ENCODE results near the gene REG3G. TPM values are rescaled to one million over a fixed set of nuclear protein-coding genes. Genes with fewer than 3 reads are reported as not detected.

The REG3G gene
- total and polyA plus RNA-seq, 10 of the 15 experiments (the other 5 are each of a cell fraction or from before 2014, with no cell fraction given) = 0.33 TPM; not detected in 9

- peak; percentile 33 to 44 (median 37); a peak in 5 of 6 replicates for TF ChIP-seq CTCF (IDR thresholded peaks at IDR 0.05 in 2 of 3, conservative IDR thresholded peaks at IDR 0.05 in 1 of 3; ENCODE audit: control insufficient read depth in 2 of 3, extremely low read depth in 1 of 3, insufficient read depth in 1 of 3, low read depth in 3 of 3, low read length in 3 of 3)
- TF ChIP-seq CHD2 (IDR thresholded peaks at IDR 0.05; ENCODE audit: borderline replicate concordance, low read depth, low read length) = no peak
- TF ChIP-seq EP300 (IDR thresholded peaks at IDR 0.05; ENCODE audit: borderline replicate concordance in 1 of 2, control insufficient read depth in 1 of 2, low read depth in 2 of 2, low read length in 2 of 2) = no peak
- peak; percentile 10; the same call in 1 of the 2 replicates for TF ChIP-seq SMC3 (IDR thresholded peaks at IDR 0.05; ENCODE audit: borderline replicate concordance, low read length)
- no peak for TF ChIP-seq SMARCA5 (IDR thresholded peaks at IDR 0.05)
- TF ChIP-seq NR2C1 (IDR thresholded peaks at IDR 0.05) = no peak
- TF ChIP-seq FOS (IDR thresholded peaks at IDR 0.05; ENCODE audit: borderline replicate concordance, extremely low read depth, insufficient read length) = no peak
- TF ChIP-seq IRF4 (IDR thresholded peaks at IDR 0.05; ENCODE audit: low read depth, low read length) = no peak
- peak; percentile 56 for TF ChIP-seq RAD21 (IDR thresholded peaks at IDR 0.05; ENCODE audit: insufficient read depth, low read depth, low read length)
- no peak for TF ChIP-seq CHD4 (IDR thresholded peaks at IDR 0.05)
- no peak for TF ChIP-seq STAT3 (IDR thresholded peaks at IDR 0.05; ENCODE audit: low read depth, low read length)
- TF ChIP-seq STAT1 (conservative IDR thresholded peaks at IDR 0.05) = no peak
- TF ChIP-seq HDAC6 (IDR thresholded peaks at IDR 0.05; ENCODE audit: unreplicated experiment) = no peak
- TF ChIP-seq RBBP5 (conservative IDR thresholded peaks at IDR 0.05) = no peak
- TF ChIP-seq ZNF384 (IDR thresholded peaks at IDR 0.05; ENCODE audit: borderline replicate concordance, low read depth, low read length) = peak; percentile 84
- TF ChIP-seq RFX5 (IDR thresholded peaks at IDR 0.05; ENCODE audit: low read depth, low read length) = no peak
Measured at GRCh38 chr2:78999406-78999805, 26.1 kb upstream of the REG3G start (continued).
